RKO (cell line): ENCODE results near the gene SORCS2.

Experiments used
- DNase-seq: peaks from one replicate; pipeline ENCODE4 v3.0.0-alpha.2; 2016; ENCODE audit warnings: low spot score

SORCS2 gene

GRCh38 chr4:7666011-7666410 lies 473.7 kb downstream of the SORCS2 start:
- no peak for DNase-seq

GRCh38 chr4:7666744-7667143 lies 474.4 kb downstream of the SORCS2 start:
- no peak for DNase-seq

GRCh38 chr4:7668271-7668670 lies 475.9 kb downstream of the SORCS2 start:
- no peak for DNase-seq

- DNase-seq = no peak
Measured at GRCh38 chr4:7668826-7669225, 476.5 kb downstream of the SORCS2 start.

- DNase-seq = no peak
Measured at GRCh38 chr4:7672601-7673000, 480.3 kb downstream of the SORCS2 start.

GRCh38 chr4:7673121-7673520 lies 480.8 kb downstream of the SORCS2 start:
- no peak for DNase-seq

- DNase-seq = no peak
Measured at GRCh38 chr4:7674706-7675105, 482.4 kb downstream of the SORCS2 start.

GRCh38 chr4:7675136-7675535 lies 482.8 kb downstream of the SORCS2 start:
- no peak for DNase-seq

- DNase-seq = no peak
Measured at GRCh38 chr4:7675612-7676320, 483.4 kb downstream of the SORCS2 start.

GRCh38 chr4:7676398-7676922 lies 484.1 kb downstream of the SORCS2 start:
- no peak for DNase-seq

GRCh38 chr4:7677086-7677485 lies 484.7 kb downstream of the SORCS2 start:
- no peak for DNase-seq

GRCh38 chr4:7677799-7678301 lies 485.5 kb downstream of the SORCS2 start:
- no peak for DNase-seq

GRCh38 chr4:7678318-7678852 lies 486.0 kb downstream of the SORCS2 start:
- no peak for DNase-seq

- no peak for DNase-seq
Measured at GRCh38 chr4:7679406-7680040, 487.2 kb downstream of the SORCS2 start.

GRCh38 chr4:7680106-7680505 lies 487.8 kb downstream of the SORCS2 start:
- no peak for DNase-seq

GRCh38 chr4:7680731-7681130 lies 488.4 kb downstream of the SORCS2 start:
- DNase-seq = no peak

- no peak for DNase-seq
Measured at GRCh38 chr4:7683126-7683703, 490.9 kb downstream of the SORCS2 start.

GRCh38 chr4:7684294-7684693 lies 492.0 kb downstream of the SORCS2 start:
- no peak for DNase-seq

GRCh38 chr4:7686070-7686870 lies 493.9 kb downstream of the SORCS2 start:
- no peak for DNase-seq

- no peak for DNase-seq
Measured at GRCh38 chr4:7687006-7687405, 494.7 kb downstream of the SORCS2 start.

- DNase-seq = no peak
Measured at GRCh38 chr4:7687796-7688195, 495.5 kb downstream of the SORCS2 start.
